SK-N-SH treated with all-trans-retinoic acid at 6 μM for 48 hours (cell line): ENCODE results near the gene LRRC4.

Experiments
- ISL1 ChIP-seq: fragments of 250-450 bp; sonication (Bioruptor Pico); IDR thresholded peaks from 2 replicates; pipeline ENCODE4 v2.1.2; 2022; ENCODE audit warnings: mild to moderate bottlenecking, moderate library complexity
- PPARA ChIP-seq: fragments of 250-450 bp; sonication (Bioruptor Pico); IDR thresholded peaks from 2 replicates; pipeline ENCODE4 v1.5.0; 2020; ENCODE audit warnings: mild to moderate bottlenecking, borderline replicate concordance
- RARB ChIP-seq: fragments of 250-450 bp; sonication (Bioruptor Pico); IDR thresholded peaks from 2 replicates; pipeline ENCODE4 v1.8.0; 2021; ENCODE audit warnings: mild to moderate bottlenecking, moderate library complexity
- SNAI2 ChIP-seq: fragments of 250-450 bp; sonication (Bioruptor Pico); IDR thresholded peaks from 2 replicates; pipeline ENCODE4 v1.5.0; 2020; ENCODE audit warnings: mild to moderate bottlenecking, moderate library complexity
- TOX ChIP-seq: fragments of 250-450 bp; sonication (Bioruptor Pico); IDR thresholded peaks from 2 replicates; pipeline ENCODE4 v1.8.0; 2021; ENCODE audit warnings: mild to moderate bottlenecking, moderate library complexity, borderline replicate concordance
- ZC3H10 ChIP-seq: fragments of 250-450 bp; sonication (Bioruptor Pico); IDR thresholded peaks from 2 replicates; pipeline ENCODE4 v1.5.1; 2021; ENCODE audit warnings: mild to moderate bottlenecking, moderate library complexity
- ZNF8 ChIP-seq: fragments of 450-650 bp; formaldehyde crosslinking; IDR thresholded peaks from 2 replicates; pipeline ENCODE4 v1.5.0; 2020; ENCODE audit warnings: mild to moderate bottlenecking, moderate library complexity
- TF ChIP-seq, protein P1 (sequence below): fragments of 250-450 bp; sonication (Bioruptor Pico); IDR thresholded peaks from 2 replicates; pipeline ENCODE4 v1.5.1; 2021; ENCODE audit warnings: mild to moderate bottlenecking, moderate library complexity
- TF ChIP-seq, protein P2 (sequence below): fragments of 250-450 bp; sonication (Bioruptor Pico); IDR thresholded peaks from 2 replicates; pipeline ENCODE4 v1.5.1; 2020; ENCODE audit warnings: low read depth, mild to moderate bottlenecking, moderate library complexity

DNA sequence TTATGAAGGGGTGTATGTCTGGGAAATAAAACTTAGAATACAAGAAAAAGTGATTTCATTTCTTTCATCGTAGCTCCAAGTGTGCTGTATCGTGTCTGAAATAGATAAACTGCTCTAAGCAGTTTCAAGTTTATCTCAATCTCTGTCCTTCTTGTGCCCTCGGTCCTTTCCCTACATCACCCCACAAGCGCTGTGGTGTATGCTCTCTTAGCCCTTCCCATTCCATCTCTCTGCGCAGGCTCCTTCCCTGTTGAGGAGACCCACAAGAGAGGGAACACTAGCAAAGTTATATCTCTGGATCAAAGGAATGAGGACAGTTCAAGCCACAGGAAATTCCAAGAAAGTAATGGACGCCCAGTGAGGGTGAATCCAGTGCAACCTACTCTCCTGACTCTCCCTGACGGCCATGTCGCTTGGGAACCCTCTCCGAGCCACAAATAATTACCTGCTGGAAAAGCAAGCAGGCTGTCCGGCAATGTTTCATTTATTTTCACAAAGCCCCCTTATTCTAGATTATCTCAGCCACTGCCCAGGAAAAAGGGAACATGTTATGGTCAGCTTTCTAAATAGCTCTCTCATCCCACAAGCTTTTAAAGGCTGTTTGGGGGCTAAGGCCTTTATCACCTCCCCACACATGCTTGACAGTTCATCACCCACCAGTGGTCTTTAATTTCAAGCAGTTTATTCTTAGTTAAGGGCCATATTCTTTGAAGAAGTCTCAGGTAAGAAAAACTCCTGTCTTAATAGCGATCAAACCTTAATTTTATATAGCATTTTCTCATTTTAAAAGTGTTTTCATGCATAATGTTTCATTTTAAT, 34.8 kb downstream of the LRRC4 start:
- TF ChIP-seq, protein P1, sequence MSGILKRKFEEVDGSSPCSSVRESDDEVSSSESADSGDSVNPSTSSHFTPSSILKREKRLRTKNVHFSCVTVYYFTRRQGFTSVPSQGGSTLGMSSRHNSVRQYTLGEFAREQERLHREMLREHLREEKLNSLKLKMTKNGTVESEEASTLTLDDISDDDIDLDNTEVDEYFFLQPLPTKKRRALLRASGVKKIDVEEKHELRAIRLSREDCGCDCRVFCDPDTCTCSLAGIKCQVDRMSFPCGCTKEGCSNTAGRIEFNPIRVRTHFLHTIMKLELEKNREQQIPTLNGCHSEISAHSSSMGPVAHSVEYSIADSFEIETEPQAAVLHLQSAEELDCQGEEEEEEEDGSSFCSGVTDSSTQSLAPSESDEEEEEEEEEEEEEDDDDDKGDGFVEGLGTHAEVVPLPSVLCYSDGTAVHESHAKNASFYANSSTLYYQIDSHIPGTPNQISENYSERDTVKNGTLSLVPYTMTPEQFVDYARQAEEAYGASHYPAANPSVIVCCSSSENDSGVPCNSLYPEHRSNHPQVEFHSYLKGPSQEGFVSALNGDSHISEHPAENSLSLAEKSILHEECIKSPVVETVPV: no peak
- TF ChIP-seq SNAI2 (CRISPR knock-in tag) (no peak), ISL1 (CRISPR knock-in tag) (no peak), ZC3H10 (CRISPR knock-in tag) (no peak), ZNF8 (CRISPR knock-in tag) (no peak), PPARA (CRISPR knock-in tag) (no peak), TOX (CRISPR knock-in tag) (no peak), RARB (CRISPR knock-in tag) (no peak)
- TF ChIP-seq, protein P2, sequence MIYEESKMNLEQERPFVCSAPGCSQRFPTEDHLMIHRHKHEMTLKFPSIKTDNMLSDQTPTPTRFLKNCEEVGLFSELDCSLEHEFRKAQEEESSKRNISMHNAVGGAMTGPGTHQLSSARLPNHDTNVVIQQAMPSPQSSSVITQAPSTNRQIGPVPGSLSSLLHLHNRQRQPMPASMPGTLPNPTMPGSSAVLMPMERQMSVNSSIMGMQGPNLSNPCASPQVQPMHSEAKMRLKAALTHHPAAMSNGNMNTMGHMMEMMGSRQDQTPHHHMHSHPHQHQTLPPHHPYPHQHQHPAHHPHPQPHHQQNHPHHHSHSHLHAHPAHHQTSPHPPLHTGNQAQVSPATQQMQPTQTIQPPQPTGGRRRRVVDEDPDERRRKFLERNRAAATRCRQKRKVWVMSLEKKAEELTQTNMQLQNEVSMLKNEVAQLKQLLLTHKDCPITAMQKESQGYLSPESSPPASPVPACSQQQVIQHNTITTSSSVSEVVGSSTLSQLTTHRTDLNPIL (CRISPR knock-in tag): no peak
